NT2/D1 (cell line): Measurements from ENCODE around the gene LOXL1.
A peak's percentile ranks its signal among the peaks of the same experiment; 100 is the strongest.

Experiments
- DNase-seq: peaks from one replicate; pipeline ENCODE4 v3.0.0-alpha.2; 2011; ENCODE audit warnings: low read depth, low spot score
- H3K27me3 ChIP-seq: 2 replicates; pipeline ENCODE4 v1.6.0; 2011; ENCODE audit warnings: mild to moderate bottlenecking; ENCODE audit not compliant: insufficient read length, insufficient read depth
- H3K36me3 ChIP-seq: 2 replicates; pipeline ENCODE4 v1.6.1; 2011; ENCODE audit warnings: mild to moderate bottlenecking, low read length, mixed read lengths; ENCODE audit not compliant: insufficient read depth, insufficient read length
- H3K4me1 ChIP-seq: 2 replicates; pipeline ENCODE4 v1.5.1; 2011; ENCODE audit not compliant: insufficient read depth, insufficient read length
- H3K4me3 ChIP-seq: 2 replicates; pipeline ENCODE4 v1.5.1; 2011; ENCODE audit warnings: low read depth; ENCODE audit not compliant: insufficient read length
- H3K9ac ChIP-seq: 2 replicates; pipeline ENCODE4 v1.6.0; 2011; ENCODE audit warnings: low read depth; ENCODE audit not compliant: insufficient read length
- H3K9me3 ChIP-seq: 2 replicates; pipeline ENCODE4 v1.5.1; 2011; ENCODE audit warnings: mild to moderate bottlenecking, low read length; ENCODE audit not compliant: insufficient read depth
- SUZ12 ChIP-seq: IDR thresholded peaks from 2 replicates; pipeline ENCODE4 v1.6.1; 2011; ENCODE audit not compliant: insufficient read length, insufficient read depth; ENCODE audit errors: extremely low read depth
- YY1 ChIP-seq: IDR thresholded peaks from 2 replicates; pipeline ENCODE4 v1.6.1; 2011; ENCODE audit not compliant: insufficient read length, insufficient read depth
- ZNF274 ChIP-seq: IDR thresholded peaks from 2 replicates; pipeline ENCODE4 v1.6.1; 2011; ENCODE audit warnings: mild to moderate bottlenecking, low read depth, low read length

Gene LOXL1

DNA sequence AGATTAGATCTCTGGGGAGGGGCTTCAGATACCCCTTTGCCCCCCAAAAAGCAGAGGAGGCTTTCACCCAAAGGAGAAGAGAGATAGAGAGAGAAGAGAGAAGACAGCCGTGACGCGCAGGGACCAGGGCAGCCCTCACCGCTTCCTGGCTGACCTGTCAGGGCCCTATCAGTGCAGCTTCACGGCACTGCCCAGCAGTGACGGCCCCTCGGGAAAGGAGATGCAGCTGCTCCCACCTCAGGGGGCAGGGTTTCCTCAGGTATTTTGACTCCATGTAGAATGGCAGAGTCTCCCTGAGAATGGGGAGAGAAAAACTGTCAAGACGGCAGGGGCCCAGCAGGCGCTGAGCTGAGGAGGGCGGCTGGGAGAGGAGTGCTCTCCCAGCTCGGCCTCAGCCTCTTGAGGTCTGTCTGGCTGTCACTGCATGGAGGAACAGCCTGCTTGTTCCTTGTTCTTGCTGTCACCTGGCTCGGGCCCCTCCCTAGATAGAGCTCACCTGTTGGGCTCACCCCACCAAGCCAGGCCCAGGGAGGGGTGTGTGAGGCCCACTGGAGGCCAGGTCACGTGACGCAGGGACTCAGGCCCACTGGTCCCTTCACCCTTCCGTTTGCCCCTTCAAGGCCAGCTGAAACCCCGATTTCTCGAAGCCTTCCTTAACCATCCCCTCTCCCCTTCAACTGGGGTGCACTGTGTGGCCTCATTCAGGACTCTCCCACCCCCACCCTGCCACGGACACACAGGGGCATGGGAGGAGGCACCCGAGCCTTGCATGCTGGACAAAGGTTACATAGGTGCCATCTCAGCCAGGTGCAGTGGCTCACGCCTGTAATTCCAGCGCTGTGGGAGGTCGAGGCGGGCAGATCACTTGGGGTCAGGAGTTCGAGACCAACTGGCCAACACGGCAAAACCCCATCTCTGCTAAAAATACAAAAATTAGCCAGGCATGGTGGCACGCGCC lies 28.2 kb downstream of the LOXL1 start:
- no peak for DNase-seq

DNA sequence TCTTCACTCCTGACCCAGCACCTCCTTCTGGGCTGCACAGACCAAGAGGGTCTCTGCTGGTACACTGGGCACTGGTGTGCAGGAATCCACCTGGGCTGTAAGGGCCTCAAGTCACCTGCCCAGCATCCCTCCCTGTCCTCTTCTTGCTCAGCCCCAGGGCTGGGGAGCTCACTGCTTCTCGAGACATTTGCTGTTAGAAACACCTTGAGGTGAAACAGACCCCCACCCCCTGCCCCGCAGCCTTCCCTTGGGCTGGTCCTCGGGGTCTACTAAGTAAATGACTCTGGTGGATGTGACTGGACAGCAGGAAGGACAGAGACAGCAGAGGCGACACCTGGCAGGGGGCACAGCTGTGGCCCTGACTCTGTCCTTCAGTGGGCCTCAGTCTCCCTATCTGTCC lies 29.1 kb downstream of the LOXL1 start:
- DNase-seq: no peak
- no peaks in the 10 kb centered on the region for H3K9me3 ChIP-seq
- H3K36me3 ChIP-seq: peaks cover 18% of the 10 kb centered on the region
- no peaks in the 10 kb centered on the region for H3K27me3 ChIP-seq
- H3K4me3 ChIP-seq: no peak overlapping the region
- no peak overlapping the region for H3K9ac ChIP-seq
- TF ChIP-seq SUZ12 (no peak), ZNF274 (no peak), YY1 (no peak)
- H3K4me1 ChIP-seq: peaks cover 35% of the 10 kb centered on the region

More for the DNA sequence above, 28.2 kb downstream of the LOXL1 start:
- Histone ChIP-seq H3K9ac (peak overlapping the region; percentile 7), H3K27me3 (no peaks in the 10 kb centered on the region), H3K9me3 (no peaks in the 10 kb centered on the region), H3K36me3 (peaks cover 24% of the 10 kb centered on the region), H3K4me1 (peaks cover 35% of the 10 kb centered on the region), H3K4me3 (no peak overlapping the region)
- TF ChIP-seq YY1 (no peak), ZNF274 (no peak), SUZ12 (no peak)

DNA sequence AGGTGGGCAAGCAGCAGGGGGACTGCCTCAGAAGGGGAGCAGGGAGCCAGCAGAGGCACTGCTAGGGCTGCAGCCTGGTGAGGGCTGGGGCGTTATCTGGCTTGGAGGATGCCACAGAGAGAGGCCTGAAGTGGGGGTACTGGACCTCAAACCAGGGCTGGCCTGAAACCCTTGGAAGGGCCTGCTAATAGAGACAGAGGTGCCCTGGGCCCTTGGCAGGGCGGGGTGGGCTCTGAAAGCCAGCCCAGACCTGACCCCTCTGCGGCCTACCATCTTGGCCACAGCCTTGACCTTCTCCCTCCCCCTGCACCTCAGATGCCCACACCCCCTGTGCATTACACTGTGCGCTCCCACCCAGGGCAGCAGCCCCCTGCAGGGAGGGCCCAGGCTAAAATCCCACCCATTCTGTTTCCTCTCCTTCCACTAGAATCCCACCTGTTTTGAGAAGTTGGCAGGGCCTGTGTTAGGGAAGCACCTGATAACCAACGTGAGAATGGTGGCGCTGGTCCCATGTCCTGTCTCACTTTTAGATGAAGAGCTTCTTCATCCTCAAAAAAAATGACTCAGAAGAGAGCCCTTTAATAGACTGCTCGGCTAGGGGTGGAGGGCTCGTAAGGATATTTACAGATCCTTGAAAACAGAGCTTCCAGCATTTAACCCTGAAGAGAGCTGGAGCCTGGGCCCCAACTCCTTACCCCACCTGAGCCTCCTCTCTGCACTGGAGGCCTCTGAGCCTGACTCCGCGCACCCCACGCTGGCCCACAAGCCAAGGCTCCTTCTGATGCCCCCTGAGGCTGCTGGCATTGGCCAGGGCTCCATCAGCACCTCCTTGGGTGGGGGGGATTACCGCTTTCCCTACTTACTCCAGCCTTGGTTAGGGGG lies 29.8 kb downstream of the LOXL1 start:
- no peak for DNase-seq
- H3K36me3 ChIP-seq: peaks cover 14% of the 10 kb centered on the region
- no peak overlapping the region for H3K4me3 ChIP-seq
- no peaks in the 10 kb centered on the region for H3K27me3 ChIP-seq
- H3K9me3 ChIP-seq: no peaks in the 10 kb centered on the region
- peaks cover 28% of the 10 kb centered on the region for H3K4me1 ChIP-seq
- no peak overlapping the region for H3K9ac ChIP-seq
- no peak for TF ChIP-seq YY1
- TF ChIP-seq SUZ12: no peak
- TF ChIP-seq ZNF274: no peak

GRCh38 chr15:73956743-73957135 lies 30.5 kb downstream of the LOXL1 start:
- no peak overlapping the region for H3K9ac ChIP-seq
- DNase-seq: no peak

GRCh38 chr15:73957276-73957675 lies 31.0 kb downstream of the LOXL1 start:
- Histone ChIP-seq H3K27me3 (no peaks in the 10 kb centered on the region), H3K36me3 (peaks cover 10% of the 10 kb centered on the region), H3K9ac (no peak overlapping the region), H3K4me3 (no peak overlapping the region), H3K9me3 (no peaks in the 10 kb centered on the region), H3K4me1 (peaks cover 19% of the 10 kb centered on the region)
- no peak for TF ChIP-seq ZNF274
- DNase-seq: no peak

More at GRCh38 chr15:73956743-73957135, 30.5 kb downstream of the LOXL1 start:
- no peak overlapping the region for H3K4me3 ChIP-seq
- no peaks in the 10 kb centered on the region for H3K9me3 ChIP-seq
- peaks cover 14% of the 10 kb centered on the region for H3K36me3 ChIP-seq
- H3K4me1 ChIP-seq: peaks cover 23% of the 10 kb centered on the region
- H3K27me3 ChIP-seq: no peaks in the 10 kb centered on the region
- TF ChIP-seq ZNF274: no peak
- TF ChIP-seq YY1: no peak
- no peak for TF ChIP-seq SUZ12

GRCh38 chr15:73957785-73958184 lies 31.5 kb downstream of the LOXL1 start:
- Histone ChIP-seq H3K9me3 (no peaks in the 10 kb centered on the region), H3K4me3 (no peak overlapping the region), H3K9ac (no peak overlapping the region), H3K4me1 (peaks cover 14% of the 10 kb centered on the region), H3K27me3 (no peaks in the 10 kb centered on the region), H3K36me3 (peaks cover 5% of the 10 kb centered on the region)
- no peak for DNase-seq
- TF ChIP-seq ZNF274 (no peak), SUZ12 (no peak), YY1 (no peak)

DNA sequence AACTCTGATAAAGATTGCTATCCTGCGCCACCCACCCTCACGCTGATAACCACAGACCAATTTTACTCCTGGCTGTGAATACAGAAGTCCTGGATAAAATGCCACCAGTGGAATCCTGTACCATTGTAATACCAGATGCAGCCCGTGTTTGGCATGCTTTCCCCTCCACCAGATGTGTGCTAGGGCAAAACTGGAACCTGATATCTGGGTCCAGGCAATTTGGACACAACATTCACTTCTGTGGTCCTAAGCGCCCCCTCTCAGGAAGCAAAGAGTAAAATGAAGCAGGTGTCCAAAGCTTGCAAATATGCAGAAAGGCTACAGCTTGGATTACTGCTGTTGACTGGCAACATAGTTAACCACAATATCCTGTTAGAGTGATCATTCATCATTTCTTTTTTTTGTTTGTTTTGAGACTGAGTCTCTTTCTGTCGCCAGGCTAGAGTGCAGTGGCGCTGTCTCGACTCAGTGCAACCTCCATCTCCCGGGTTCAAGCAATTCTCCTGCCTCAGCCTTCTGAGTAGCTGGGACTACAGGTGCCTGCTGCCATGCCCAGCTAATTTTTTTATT lies 32.8 kb downstream of the LOXL1 start:
- H3K4me3 ChIP-seq: no peak overlapping the region
- TF ChIP-seq ZNF274: no peak
- no peaks in the 10 kb centered on the region for H3K27me3 ChIP-seq
- DNase-seq: no peak
- H3K36me3 ChIP-seq: no peaks in the 10 kb centered on the region
- peaks cover 5% of the 10 kb centered on the region for H3K4me1 ChIP-seq
- H3K9me3 ChIP-seq: no peaks in the 10 kb centered on the region
- no peak overlapping the region for H3K9ac ChIP-seq
